NB4 (cell line): Measurements from ENCODE around the gene SMIM17.

Experiments used
- DNase-seq: peaks from one replicate; pipeline ENCODE4 v3.0.0; 2010; ENCODE audit warnings: low read depth
- H3K4me3 ChIP-seq: one replicate; pipeline ENCODE4 v1.5.1; 2011; ENCODE audit warnings: mild to moderate bottlenecking, low read depth, low read length, moderate library complexity
- MYC ChIP-seq: IDR thresholded peaks from 2 replicates; pipeline ENCODE4 v1.6.1; 2011; ENCODE audit warnings: low read depth, low read length
- POLR2A ChIP-seq: IDR thresholded peaks from 2 replicates; pipeline ENCODE4 v1.6.1; 2011; ENCODE audit warnings: mild to moderate bottlenecking; ENCODE audit not compliant: insufficient read length; ENCODE audit errors: extremely low read depth
- TF ChIP-seq, protein P1 (sequence below): IDR thresholded peaks from one replicate; pipeline ENCODE4 v1.5.1; 2012; ENCODE audit warnings: low read depth, low read length
- TF ChIP-seq, protein P2 (sequence below): IDR thresholded peaks from 2 replicates; pipeline ENCODE4 v1.6.1; 2011; ENCODE audit warnings: low read depth, low read length

Gene SMIM17

DNA sequence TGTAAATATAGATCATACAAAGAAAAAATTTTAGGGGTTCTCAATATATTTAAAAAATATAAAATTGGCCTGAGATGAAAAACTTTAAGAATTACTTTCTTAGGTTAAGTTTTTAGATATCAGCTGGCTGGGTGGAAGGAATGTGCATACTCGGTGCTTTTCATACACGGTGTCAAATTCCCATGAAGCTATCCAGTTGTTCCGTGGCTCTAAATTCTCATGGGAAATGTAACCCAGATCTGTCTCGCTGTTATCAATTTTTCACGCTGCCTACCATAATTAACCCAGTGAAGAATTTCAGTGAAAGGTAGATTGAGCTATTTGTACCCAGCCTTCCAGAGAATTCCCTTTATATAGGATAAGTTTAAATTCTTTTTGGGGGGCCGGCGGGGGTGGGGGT is 40.2 kb downstream of the SMIM17 start:
- TF ChIP-seq POLR2A = no peak
- DNase-seq = no peak
- no peak overlapping the region for H3K4me3 ChIP-seq

DNA sequence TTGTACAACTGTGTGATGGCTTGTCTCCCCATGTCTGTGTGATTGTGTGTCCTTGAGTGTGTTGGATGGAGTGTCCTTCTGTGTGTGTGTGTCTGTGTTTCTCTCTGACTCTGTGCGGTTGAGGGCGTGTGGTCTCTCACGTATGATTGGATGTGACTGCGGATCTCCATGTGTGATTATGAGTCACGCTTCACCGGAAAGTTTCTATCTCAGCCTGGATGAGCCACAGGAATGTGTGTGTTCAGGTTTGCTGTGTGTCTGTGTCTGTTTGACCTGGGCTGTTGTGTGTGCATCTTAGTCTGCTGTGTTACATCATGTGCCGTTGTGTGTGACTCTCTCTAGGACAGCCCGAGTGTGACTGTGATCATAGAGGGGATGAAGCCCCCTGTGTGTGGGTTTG is 44.1 kb downstream of the SMIM17 start:
- TF ChIP-seq, protein P1, sequence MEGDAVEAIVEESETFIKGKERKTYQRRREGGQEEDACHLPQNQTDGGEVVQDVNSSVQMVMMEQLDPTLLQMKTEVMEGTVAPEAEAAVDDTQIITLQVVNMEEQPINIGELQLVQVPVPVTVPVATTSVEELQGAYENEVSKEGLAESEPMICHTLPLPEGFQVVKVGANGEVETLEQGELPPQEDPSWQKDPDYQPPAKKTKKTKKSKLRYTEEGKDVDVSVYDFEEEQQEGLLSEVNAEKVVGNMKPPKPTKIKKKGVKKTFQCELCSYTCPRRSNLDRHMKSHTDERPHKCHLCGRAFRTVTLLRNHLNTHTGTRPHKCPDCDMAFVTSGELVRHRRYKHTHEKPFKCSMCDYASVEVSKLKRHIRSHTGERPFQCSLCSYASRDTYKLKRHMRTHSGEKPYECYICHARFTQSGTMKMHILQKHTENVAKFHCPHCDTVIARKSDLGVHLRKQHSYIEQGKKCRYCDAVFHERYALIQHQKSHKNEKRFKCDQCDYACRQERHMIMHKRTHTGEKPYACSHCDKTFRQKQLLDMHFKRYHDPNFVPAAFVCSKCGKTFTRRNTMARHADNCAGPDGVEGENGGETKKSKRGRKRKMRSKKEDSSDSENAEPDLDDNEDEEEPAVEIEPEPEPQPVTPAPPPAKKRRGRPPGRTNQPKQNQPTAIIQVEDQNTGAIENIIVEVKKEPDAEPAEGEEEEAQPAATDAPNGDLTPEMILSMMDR = no peak
- TF ChIP-seq, protein P2, sequence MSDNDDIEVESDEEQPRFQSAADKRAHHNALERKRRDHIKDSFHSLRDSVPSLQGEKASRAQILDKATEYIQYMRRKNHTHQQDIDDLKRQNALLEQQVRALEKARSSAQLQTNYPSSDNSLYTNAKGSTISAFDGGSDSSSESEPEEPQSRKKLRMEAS = no peak
- TF ChIP-seq POLR2A = no peak
- TF ChIP-seq MYC = no peak
- DNase-seq = no peak
- no peak overlapping the region for H3K4me3 ChIP-seq

DNA sequence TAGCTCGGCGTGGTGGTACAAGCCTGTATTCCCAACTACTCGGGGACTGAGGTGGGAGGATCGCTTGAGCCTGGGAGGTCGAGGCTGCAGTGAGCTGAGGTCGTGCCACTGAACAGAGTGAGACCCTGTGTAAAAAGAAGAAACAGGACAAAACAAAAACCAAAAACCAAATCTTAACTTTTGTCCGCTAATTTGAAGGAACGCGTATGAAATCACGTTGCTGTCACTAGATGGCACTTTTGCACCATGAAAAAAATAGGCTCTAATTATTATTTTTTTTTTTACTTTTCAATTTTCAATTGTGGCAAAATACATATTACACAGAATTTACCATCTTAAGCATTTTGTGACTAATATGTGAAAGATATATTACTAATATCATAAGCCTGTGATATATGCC is 46.2 kb downstream of the SMIM17 start:
- TF ChIP-seq, protein P1 = no peak
- TF ChIP-seq POLR2A (no peak), MYC (no peak)
- TF ChIP-seq, protein P2 = no peak
- DNase-seq = no peak
- H3K4me3 ChIP-seq = no peak overlapping the region

DNA sequence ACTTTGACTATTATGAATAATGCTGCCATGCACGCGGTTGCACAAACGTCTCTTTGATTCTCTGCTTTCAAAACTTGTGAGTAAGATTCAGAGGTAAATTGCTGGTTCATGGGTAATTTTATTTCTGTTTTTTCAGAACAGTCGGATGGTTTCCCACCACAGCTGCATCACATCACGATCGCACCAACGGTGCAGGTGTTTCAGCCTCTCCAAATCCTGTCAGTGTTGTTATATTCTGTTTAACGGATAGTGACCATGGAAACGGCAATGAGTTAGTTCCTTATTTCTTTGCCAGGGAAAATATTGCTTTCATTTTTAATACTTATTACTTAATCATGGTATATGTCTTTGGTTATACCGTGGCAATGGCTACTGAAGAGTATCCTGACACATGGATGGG is 47.7 kb downstream of the SMIM17 start:
- H3K4me3 ChIP-seq = no peak overlapping the region
- no peak for DNase-seq
- TF ChIP-seq MYC = no peak
- TF ChIP-seq, protein P1 = no peak
- TF ChIP-seq POLR2A = no peak
- TF ChIP-seq, protein P2 = no peak

DNA sequence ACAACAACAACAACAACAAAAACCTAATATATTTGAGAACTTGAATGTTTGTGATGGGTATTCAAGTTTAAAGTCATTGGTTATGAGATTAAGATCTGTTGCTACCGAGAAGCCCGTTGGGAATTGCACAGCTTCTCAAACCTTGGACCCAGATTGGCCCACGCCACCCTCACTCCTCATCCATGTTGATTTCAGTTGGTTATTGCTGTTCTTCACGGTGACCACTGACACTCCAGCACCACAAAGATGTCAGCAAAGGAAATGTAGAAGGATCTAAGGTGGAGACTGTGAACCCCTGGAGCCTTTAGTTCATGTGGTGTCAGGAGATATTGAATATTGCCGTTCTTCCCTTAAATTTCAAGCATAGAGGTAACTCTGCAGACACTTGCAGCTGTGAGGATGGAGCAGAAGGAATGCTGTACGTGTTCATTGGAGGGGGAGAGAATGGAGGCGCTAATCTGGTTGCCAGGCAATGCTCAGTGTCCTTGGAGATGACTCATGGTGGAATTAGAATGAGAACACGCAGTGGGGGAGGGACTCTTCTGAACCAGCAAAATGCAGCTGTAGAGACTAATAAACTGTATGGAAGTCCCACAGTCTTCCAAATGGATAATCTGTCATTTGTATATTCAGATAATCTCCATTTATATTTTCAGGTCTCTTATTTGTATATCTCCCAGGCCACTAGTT is 49.4 kb downstream of the SMIM17 start:
- TF ChIP-seq MYC (no peak), POLR2A (no peak)
- TF ChIP-seq, protein P1 = no peak
- TF ChIP-seq, protein P2 = no peak

DNA sequence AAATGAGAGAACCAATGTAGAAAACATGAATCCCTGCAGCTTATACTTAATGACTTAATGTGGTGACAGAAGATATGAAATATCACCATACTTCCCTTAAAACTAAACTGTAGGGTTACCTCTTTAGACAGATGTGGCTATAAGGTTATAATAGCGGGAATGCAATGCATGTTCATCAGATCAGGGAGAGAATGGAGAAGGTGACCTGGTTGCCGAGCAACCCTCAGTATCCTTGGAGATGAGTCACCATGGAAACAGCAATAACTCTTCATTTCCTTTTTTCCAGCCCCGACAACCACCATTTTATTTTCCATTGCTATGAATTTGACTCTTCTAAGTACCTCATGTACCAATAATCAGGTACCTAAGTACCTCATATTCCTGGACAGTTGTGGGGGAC is 56.6 kb downstream of the SMIM17 start:
- no peak for DNase-seq
- no peak overlapping the region for H3K4me3 ChIP-seq
- TF ChIP-seq, protein P1 = no peak
- TF ChIP-seq, protein P2 = no peak

More for the DNA sequence above, 49.4 kb downstream of the SMIM17 start:
- H3K4me3 ChIP-seq = no peak overlapping the region
- no peak for DNase-seq
